ENCODE data around the gene TRAPPC6A.

The TRAPPC6A gene

GRCh38 chr19:45184115-45184514 lies 6.1 kb upstream of the TRAPPC6A start:
- no peak for DNase-seq

DNA sequence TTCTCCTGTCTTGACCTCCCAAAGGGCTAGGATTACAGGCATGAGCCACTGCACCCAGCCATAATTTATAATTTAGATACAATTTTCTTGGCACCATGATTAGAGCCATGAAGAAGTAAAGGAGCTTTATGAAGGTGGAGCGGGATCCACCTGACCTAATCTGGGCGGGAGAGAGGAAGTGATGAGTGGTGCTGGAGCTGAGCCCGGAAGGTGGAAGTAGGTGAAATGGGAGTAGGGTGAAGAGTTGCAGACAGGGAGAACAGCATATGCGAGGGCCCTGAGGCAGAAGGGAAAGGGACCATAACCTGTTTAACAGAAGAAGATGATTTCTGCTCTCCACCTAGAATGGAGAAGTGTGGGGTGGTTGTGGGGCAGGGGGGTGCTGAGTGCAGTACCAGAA lies 4.7 kb upstream of the TRAPPC6A start:
- peak in 1 of 4 experiments; percentile 29 for DNase-seq

DNA sequence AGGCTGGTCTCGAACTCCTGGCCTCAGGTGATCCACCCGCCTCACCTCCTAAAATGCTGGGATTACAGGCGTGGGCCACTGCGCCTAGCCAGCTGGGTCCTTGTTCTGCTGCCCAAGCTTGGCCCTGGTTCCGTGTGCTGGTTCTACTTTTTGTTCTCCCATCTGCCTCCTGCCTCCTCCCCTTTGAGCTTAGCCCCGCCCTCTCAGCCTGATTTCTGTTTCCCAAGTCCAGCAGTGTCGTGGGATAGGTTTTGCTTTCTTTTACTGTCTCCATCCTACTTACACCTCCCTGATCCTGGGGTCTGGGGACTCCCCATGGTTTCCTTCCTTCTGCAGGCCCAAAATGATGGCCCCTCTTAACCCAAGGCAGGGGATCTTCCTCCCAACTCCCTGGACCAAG lies 2.9 kb upstream of the TRAPPC6A start:
- peak in 2 of 4 experiments; percentile 35 to 47 for DNase-seq

- DNase-seq, result no peak
Observed at GRCh38 chr19:45179892-45180370, 1.9 kb upstream of the TRAPPC6A start.

GRCh38 chr19:45179072-45179891 lies 1.2 kb upstream of the TRAPPC6A start:
- peak; percentile 36 to 83 (median 61) for DNase-seq

GRCh38 chr19:45178262-45179071 lies 430 bp upstream of the TRAPPC6A start, which contains the start of gene BLOC1S3:
BLOC1S3 (plus strand) TSS chr19:45178784; CDS start chr19:45179297, 513 bp downstream.
- peak; percentile 100 for DNase-seq

DNA sequence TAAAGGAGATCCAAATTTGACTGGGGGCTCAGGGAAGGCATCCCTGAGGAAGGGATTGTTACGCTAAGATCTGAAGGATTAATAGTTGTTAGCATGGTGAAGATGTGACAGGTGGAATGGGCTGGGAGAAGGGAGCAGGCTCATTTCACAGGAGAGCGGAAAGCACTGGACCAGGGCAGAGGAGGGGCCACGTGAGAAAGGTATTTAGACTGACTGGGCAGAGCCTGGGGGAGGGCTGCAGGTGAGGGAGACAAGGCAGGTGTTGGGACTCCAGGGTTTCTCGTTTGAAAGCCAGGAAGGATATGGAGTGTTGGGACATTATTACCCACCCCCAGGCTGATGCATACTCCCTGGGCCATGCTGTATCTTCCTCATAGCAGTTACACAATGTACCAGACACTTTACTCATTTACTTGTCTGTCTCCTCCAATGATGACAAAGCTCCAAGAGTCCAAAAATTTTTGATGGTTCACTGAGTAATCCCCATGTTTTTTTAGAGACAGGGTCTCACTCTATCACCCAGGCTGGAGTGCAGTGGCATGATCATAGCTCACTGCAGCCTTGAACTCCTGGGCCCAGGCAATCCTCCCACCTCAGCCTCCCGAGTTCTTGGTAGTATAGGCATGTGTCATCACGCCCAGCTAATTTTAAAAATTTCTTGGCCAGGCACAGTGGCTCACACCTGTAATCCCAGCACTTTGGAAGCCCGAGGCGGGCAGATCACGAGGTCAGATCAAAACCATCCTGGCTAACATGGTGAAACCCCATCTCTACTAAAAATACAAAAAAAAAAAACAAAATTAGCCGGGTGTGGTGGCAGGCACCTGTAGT lies 2.3 kb downstream of the TRAPPC6A start:
- DNase-seq, result peak in 3 of 4 experiments; percentile 57 to 62 (median 61)

DNA sequence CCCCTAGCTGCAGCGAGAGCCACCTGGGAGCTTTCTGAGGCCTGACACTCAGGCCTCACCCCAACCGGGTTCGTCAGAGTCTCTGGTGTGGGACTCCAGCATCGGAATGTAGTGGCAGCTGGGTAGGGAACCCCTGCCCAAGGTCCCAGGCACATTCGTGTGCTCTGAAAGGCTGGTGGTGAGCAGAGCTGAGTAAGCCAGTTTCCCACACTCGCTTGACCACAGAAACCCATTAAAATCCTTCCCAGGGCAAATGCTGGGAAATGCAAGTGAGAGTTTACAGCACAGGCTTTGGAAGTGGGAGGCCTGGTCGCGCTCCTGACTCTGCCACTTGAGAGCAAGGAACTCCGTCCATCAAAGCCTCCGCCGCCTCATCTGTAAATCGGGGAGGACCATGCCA lies 4.2 kb downstream of the TRAPPC6A start:
- no peak for DNase-seq

DNA sequence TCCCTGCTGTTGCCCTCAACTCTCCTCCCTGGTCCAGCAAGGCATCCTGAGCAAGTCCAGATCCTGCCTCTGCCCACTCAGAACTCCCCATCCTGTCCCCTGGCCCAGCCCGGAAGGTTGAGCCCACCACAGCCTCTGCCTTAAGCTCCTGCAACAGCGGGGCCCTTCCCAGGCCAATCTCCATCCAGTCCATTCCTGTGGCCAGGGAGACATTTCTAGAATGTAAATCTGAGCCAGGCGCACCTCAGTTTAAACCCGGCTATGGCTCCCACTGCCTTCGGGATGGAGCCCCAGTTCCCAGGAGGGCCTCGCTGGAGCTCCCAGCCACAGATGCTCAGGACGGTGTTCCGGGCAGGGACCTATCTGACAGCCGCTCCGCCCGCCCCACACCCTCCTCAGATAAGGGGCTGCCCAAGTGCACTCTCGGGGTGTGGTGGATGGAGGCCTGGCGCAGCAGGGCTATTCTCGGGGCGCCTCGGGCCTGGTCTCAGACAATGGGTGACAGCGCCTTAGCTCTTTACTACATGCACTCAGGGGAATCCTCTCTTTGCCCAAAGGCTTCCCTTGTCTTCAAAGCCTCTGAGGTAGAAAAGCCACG lies 5.3 kb downstream of the TRAPPC6A start:
- no peak for DNase-seq

DNA sequence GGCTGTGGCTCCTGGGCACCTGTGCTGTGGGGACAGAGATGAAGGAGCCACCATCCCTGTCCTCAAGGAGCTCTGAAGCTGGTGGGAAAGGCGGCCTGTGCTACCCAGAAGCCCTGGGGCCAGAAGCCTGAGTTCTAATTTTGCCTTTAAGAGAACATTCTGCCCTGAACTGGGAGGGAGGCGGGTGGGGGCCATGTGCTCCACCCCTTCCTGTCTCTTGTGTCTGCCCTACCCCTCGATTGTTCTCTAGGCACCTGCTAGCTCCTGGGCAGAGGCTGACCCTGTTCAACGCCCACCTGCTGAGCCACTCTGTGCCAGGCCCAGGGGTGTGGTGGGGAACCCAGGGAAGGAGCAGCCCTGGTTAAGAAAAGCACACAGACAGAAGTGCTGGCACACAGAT lies 5.9 kb downstream of the TRAPPC6A start:
- DNase-seq, result no peak

DNA sequence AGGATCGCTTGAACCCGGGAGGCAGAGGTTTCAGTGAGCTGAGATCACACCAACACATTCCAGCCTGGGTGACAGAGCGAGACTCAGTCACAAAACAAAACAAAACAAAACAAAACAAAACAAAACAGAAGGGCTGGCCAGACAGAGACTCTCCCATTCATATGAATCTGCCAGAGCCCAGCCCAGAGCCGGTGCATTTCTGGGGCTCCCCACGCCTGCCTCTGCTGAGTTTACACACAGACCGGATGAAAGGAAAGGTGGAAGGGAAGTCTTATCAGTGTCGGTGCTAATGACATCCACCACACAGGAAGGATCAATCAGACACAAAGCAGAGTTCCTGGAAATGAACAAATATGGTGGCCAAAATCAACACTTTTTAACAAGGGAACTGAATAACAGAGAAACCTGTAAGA lies 6.8 kb downstream of the TRAPPC6A start:
- no peak for DNase-seq

- DNase-seq, result no peak
Observed at GRCh38 chr19:45170146-45171106, 7.6 kb downstream of the TRAPPC6A start.

DNA sequence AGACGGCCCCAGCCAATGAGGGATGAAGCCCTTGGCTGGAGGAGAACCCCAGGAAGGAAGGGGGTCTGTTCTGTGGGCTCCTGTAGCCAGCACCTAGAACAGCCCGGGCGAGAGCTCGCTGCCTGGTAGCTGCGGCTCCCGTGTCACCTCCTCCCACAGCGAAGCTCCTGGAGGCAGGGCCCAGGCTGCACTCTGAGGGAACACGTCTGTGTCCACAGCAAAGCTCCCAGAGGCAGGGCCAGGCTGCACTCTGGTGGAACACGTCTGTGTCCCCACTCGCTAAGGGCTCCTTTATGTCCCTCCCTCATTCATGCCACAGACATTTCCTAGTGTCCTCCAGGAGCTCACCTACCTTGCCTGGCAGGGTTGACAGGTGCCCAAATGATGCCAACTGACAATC lies 8.4 kb downstream of the TRAPPC6A start:
- no peak for DNase-seq

DNA sequence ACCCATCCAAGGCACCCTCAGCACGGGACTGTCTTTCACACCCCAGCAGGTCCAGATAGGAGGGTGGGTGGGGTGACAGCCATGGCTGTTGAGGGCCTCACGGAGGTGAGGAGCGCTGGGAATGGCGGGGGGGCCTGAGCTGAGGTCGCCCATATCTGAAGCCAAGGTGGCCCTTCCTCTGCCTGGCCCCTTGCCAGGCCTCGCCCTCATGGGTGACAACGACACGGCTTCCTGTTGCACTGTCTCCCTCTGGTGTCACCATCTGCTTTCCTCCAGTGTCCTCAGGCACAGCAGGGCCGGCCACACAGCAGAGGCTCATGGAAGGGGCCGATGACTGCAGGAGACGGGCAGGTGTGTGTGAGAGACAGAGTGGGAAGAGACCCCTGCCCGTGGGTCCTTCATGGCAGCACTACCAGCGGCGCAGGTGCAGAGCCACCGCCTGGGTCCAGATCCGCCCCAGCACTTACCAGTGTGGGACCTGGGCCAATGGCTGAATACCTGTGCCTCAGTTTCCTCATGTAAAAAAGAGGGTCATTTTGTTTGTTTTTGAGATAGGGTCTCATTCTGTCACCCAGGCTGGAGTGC lies 9.2 kb downstream of the TRAPPC6A start:
- no peak for DNase-seq

DNA sequence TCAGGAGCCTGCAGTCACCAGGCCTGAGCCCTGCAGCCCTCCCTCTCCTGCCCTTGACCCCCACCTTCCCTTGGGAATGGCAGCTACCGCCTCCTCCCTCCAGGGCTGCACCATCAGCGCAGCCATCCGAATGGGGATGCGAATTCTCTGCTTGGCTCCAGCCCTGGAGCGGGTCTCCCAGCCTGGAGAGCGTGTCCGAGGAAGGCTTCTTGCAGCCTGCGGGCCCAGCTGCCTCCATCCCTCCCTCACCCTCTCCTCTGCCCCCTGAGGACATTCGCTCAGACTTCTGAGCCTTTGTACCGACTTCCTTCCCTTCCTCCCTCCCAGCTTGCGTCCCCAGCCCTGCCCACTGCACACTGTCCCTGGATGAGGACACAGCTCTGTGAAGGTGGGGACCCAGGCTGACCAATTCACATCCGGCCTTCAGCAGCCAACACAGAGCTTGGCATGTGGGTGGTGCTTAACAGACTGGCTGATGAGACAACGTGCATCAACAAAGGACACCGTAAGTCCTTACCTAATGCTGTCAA lies 11.2 kb downstream of the TRAPPC6A start:
- no peak for DNase-seq

DNA sequence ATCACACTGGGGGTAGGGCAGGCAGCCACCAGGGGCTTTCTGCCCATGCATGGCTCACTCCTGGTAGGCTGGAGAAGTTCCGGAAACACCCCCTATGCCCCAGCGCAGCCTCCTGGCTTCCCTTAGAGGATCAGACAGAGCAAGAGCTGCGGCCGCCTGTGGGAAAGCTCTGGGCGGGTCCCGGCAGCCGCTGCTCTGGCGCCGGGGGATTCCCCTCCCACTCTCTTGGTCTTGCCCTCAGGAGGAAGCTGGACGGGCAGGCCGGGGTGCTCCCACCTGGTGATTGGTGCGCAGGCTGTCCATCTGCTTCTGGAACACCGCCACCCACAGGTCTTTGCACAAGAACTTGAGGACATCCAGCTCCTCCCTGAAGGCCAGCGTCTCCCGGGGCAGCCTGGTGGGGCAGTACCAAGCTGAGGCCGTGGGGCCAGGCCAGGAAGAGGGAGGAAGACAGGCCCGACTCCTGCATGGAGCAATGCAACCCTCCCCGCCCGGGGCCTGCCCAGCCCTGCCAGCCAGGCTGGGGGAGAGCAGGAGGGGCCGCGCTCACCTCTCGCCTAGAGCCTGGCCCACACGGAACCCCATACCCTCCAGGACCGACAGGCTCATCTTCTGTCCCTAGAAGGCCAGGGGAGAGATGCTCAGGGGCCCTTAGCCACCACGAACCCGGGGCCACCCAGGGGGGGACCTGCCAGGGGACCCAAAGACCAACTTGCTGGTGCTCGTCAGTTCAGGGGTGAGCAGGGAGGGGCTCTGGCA lies 13.3 kb downstream of the TRAPPC6A start:
- peak; percentile 84 to 94 (median 91) for DNase-seq

GRCh38 chr19:45163751-45164460 lies 14.1 kb downstream of the TRAPPC6A start:
- DNase-seq, result no peak

DNA sequence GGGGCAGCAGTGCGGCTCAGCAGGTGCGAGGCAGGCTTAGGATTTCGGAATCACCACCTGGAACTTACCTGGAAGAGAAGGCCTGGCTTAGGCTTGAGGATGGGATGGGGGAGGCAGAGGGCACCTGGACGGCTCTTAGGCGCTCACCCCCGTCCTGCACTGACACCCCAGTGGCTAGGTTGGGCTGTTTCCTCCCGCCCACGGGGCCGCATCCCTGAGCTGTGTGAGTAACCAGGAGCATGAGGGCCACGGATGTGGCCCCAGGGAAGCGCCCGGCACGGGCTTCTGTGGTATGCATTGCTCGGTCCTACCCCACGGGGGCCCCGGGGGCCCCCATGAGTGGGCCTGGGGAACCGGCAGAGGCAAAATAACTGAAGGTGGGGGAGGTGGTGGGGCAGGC lies 14.9 kb downstream of the TRAPPC6A start:
- DNase-seq, result peak in 1 of 4 experiments; percentile 36
